ENCODE results near the gene FAM222A. TPM values are rescaled to one million over a fixed set of nuclear protein-coding genes. Genes with fewer than 3 reads are reported as not detected.

FAM222A gene
- polyA plus RNA-seq, 3 donors, result 0.09 TPM; not detected in 2

DNA sequence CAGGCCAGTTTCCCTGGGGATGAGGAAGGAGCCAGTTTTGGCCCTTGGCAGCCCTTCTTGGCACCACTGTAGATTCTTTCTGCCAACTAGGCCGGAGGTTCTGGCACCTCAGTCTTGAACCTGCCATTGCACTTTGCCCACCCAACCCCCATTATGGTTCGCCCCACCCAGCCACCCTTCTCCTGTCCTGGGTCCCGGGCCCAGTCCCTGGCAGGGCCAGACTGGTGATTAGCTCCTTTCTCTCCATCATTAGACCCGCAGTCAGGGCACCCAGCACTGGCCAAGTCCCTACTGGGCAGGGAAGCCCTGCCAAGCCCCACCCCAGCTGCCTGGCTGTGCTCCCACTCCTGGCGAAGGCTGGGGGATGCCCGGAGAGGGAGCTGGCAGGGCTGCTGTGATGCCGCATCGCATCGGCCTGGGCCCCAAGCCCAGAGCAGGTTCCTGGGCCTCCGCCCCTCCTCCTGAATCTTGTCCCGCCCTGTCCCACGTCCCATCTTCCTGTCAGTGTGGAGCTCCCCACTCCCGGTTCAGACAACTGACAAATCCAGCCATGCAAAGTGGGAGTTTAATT is 9.8 kb downstream of the FAM222A start:
- Histone ChIP-seq H3K4me2 (replicated peaks; ENCODE audit: extremely low read depth, low read length, poor library complexity, severe bottlenecking) (no peak overlapping the region), H2AFZ (ENCODE audit: insufficient read depth, low read depth, low read length, poor library complexity, severe bottlenecking) (no peak overlapping the region), H4K20me1 (ENCODE audit: insufficient read depth, low read length) (no peaks in the 10 kb centered on the region), H3K4me1 (ENCODE audit: control insufficient read depth in 1 of 2, insufficient read depth in 2 of 2, low read length in 2 of 2) (no peaks in the 10 kb centered on the region), H3K36me3 (replicated peaks in 1 of 2; ENCODE audit: control insufficient read depth in 1 of 2, insufficient read depth in 2 of 2, low read length in 2 of 2) (no peaks in the 10 kb centered on the region), H3K27ac (ENCODE audit: low read depth in 1 of 2, low read length in 2 of 2) (no peak overlapping the region), H3K9ac (ENCODE audit: insufficient read depth, low read length, poor library complexity, severe bottlenecking) (no peak overlapping the region), H3K4me3 (replicated peaks in 1 of 3; ENCODE audit: low read depth in 2 of 3, low read length in 3 of 3) (no peak overlapping the region), H3K9me3 (replicated peaks in 1 of 2; ENCODE audit: control insufficient read depth in 1 of 2, insufficient read depth in 1 of 2, low read length in 2 of 2) (no peaks in the 10 kb centered on the region), H3K27me3 (ENCODE audit: control insufficient read depth in 2 of 2, insufficient read depth in 2 of 2, low read length in 2 of 2) (peaks cover 8 to 16% of the 10 kb centered on the region in 2 donors), H3K79me2 (ENCODE audit: insufficient read depth, low read length) (no peaks in the 10 kb centered on the region)
- WGBS (ENCODE audit: insufficient coverage), result 91% methylated on average over 12 of the region's 13 CpGs
- no peak for DNase-seq
- H3K36me3 Mint-ChIP-seq, result no peaks in the 10 kb centered on the region
- no peaks in the 10 kb centered on the region for H3K4me1 Mint-ChIP-seq
- TF ChIP-seq CTCF (IDR thresholded peaks at IDR 0.05), result no peak
- intact Hi-C loops (cut with micrococcal nuclease), result no loop called here
- H3K27me3 Mint-ChIP-seq (ENCODE audit: low read depth in 3 of 3), result peaks cover 14 to 20% (median 20%) of the 10 kb centered on the region in 3 donors
- no peak overlapping the region for H3K4me3 Mint-ChIP-seq
- peaks cover 0 to 5% (median 0%) of the 10 kb centered on the region in 7 donors for H3K9me3 Mint-ChIP-seq
- no peak overlapping the region for H3K27ac Mint-ChIP-seq

GRCh38 chr12:109724321-109724892 is 10.8 kb downstream of the FAM222A start:
- WGBS (ENCODE audit: insufficient coverage), result 91% methylated on average over 10 of the region's 14 CpGs
- Histone ChIP-seq H3K36me3 (replicated peaks in 1 of 2; ENCODE audit: control insufficient read depth in 1 of 2, insufficient read depth in 2 of 2, low read length in 2 of 2) (no peaks in the 10 kb centered on the region), H3K9me3 (replicated peaks in 1 of 2; ENCODE audit: control insufficient read depth in 1 of 2, insufficient read depth in 1 of 2, low read length in 2 of 2) (no peaks in the 10 kb centered on the region), H3K4me1 (ENCODE audit: control insufficient read depth in 1 of 2, insufficient read depth in 2 of 2, low read length in 2 of 2) (no peaks in the 10 kb centered on the region), H3K4me3 (replicated peaks in 1 of 3; ENCODE audit: low read depth in 2 of 3, low read length in 3 of 3) (no peak overlapping the region), H3K9ac (ENCODE audit: insufficient read depth, low read length, poor library complexity, severe bottlenecking) (no peak overlapping the region), H4K20me1 (ENCODE audit: insufficient read depth, low read length) (no peaks in the 10 kb centered on the region), H2AFZ (ENCODE audit: insufficient read depth, low read depth, low read length, poor library complexity, severe bottlenecking) (no peak overlapping the region), H3K27me3 (ENCODE audit: control insufficient read depth in 2 of 2, insufficient read depth in 2 of 2, low read length in 2 of 2) (peaks cover 0 to 6% of the 10 kb centered on the region in 2 donors), H3K79me2 (ENCODE audit: insufficient read depth, low read length) (no peaks in the 10 kb centered on the region), H3K27ac (ENCODE audit: low read depth in 1 of 2, low read length in 2 of 2) (no peak overlapping the region), H3K4me2 (replicated peaks; ENCODE audit: extremely low read depth, low read length, poor library complexity, severe bottlenecking) (no peak overlapping the region)
- Mint-ChIP-seq H3K9me3 (peaks cover 0 to 2% (median 0%) of the 10 kb centered on the region in 7 donors), H3K36me3 (no peaks in the 10 kb centered on the region), H3K27ac (no peak overlapping the region), H3K27me3 (ENCODE audit: low read depth in 3 of 3) (peaks cover 7 to 12% (median 10%) of the 10 kb centered on the region in 3 donors), H3K4me3 (no peak overlapping the region), H3K4me1 (no peaks in the 10 kb centered on the region)
- intact Hi-C loops (cut with micrococcal nuclease), result no loop called here
- no peak for DNase-seq
- TF ChIP-seq CTCF (IDR thresholded peaks at IDR 0.05), result no peak
